HG03378 (cell line): Measurements from ENCODE around the gene DSCAML1.
A peak's percentile ranks its signal among the peaks of the same experiment; 100 is the strongest.

Source experiments
- ATAC-seq: cut with Tn5 transposase; IDR thresholded peaks from one replicate; pipeline ENCODE4 v1.9.1; 2021; ENCODE audit warnings: mild to moderate bottlenecking, moderate library complexity; ENCODE audit not compliant: unreplicated experiment

The DSCAML1 gene

GRCh38 chr11:117620086-117620485, 176.9 kb downstream of the DSCAML1 start:
- ATAC-seq: no peak

DNA sequence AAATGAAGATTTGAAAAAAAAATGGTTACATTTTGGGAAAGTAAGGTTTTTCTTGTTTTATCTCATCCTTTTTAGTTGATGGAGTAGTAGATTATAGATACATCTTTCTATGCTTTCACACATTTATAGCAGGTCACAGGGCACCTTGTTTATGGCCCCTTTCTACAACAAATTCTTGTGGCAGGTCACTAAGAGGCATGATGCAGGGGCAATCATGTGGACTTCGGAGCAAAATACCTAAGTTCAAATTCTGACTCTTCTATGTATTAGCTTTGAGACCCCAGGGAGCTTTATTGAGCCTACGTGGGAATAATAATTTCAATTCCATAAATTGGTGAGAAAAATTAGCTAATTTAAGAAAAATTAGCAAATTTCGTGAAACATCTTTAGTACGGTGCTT, 177.4 kb downstream of the DSCAML1 start:
- no peak for ATAC-seq

- ATAC-seq: no peak
Observed at GRCh38 chr11:117618982-117619355, 178.0 kb downstream of the DSCAML1 start.

- no peak for ATAC-seq
Observed at GRCh38 chr11:117618302-117618981, 178.6 kb downstream of the DSCAML1 start.

DNA sequence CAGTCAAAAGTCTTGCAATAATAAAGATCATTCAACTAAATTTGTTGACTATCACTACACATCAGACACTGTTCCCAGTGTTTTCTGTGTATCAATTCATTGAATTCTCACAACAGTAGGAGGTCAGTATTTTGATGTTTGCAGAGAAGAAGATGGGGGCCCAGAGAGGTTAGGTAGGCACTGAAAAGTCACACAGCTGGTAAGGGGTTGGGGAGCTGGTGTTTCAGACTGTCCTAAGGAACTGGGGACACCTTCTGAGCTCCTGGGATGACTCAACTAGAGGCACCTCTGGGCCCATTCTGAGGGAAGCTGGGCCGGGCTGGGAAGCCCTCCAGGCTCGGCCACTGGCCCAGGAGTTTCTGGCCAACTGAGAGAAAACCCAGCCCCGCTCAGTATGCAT, 180.0 kb downstream of the DSCAML1 start:
- ATAC-seq: no peak

DNA sequence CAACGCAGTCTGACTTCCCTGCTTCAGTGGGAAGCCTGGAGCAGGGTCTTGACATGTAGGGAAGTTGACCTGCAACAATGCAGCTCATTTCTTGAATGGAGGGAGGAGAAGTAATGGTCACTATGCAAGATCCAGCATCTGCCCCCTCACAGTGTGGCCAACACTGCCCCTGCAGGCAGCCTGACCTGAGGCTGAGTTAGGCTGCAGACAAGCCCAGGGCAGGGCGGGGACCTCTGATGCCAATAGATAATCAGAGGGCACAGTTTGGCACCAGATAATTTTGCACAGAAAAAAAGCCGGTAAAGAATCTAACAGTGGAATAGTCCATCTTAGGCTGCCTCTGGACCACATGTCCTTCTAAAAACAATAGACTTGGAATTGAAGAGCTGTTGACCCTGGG, 182.3 kb downstream of the DSCAML1 start:
- no peak for ATAC-seq

- ATAC-seq: no peak
Observed at GRCh38 chr11:117613521-117613920, 183.5 kb downstream of the DSCAML1 start.

- no peak for ATAC-seq
Observed at GRCh38 chr11:117612177-117612576, 184.8 kb downstream of the DSCAML1 start.

GRCh38 chr11:117610901-117611300, 186.1 kb downstream of the DSCAML1 start:
- no peak for ATAC-seq

DNA sequence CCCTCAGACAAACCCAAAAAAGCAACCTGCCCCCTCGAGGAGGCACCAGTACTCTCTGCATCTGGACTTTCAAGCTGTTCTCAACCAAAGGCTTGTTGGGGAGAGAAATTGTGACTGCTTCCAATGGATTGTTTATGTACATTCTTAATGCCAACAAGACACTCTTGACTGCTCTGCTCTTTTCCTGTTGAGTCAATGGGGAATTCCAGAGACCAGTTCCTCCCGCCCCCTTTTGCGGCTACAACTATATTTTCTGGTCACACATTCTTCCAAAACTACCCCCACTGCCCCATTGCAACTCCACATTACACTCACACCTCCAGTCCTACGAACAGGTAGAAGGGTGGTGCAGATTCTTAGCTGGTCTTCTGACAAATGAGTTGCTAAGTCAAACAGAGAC, 187.0 kb downstream of the DSCAML1 start:
- ATAC-seq: no peak

DNA sequence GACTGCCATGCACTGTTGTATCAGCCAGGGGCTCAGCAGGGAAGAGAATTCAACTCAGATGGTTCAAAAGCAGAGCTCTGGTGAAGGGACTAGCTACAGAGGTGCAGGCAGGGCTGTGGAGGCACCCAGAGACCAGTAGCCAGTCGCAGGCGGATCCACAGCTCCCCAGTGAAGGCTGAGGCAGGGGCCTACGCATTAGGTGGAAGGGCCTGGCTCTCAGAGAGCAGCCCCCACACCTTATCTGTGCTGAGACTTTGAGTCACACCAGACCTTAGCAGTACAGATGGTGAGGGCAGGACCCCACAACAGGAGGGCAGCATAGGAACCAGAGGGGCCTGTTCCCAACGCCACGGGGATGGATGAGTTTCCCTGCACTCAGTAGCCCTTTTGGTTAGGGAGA, 189.6 kb downstream of the DSCAML1 start:
- no peak for ATAC-seq

GRCh38 chr11:117606790-117607189, 190.2 kb downstream of the DSCAML1 start:
- no peak for ATAC-seq

GRCh38 chr11:117606211-117606610, 190.8 kb downstream of the DSCAML1 start:
- peak; percentile 55 for ATAC-seq

- no peak for ATAC-seq
Observed at GRCh38 chr11:117605331-117605730, 191.7 kb downstream of the DSCAML1 start.

DNA sequence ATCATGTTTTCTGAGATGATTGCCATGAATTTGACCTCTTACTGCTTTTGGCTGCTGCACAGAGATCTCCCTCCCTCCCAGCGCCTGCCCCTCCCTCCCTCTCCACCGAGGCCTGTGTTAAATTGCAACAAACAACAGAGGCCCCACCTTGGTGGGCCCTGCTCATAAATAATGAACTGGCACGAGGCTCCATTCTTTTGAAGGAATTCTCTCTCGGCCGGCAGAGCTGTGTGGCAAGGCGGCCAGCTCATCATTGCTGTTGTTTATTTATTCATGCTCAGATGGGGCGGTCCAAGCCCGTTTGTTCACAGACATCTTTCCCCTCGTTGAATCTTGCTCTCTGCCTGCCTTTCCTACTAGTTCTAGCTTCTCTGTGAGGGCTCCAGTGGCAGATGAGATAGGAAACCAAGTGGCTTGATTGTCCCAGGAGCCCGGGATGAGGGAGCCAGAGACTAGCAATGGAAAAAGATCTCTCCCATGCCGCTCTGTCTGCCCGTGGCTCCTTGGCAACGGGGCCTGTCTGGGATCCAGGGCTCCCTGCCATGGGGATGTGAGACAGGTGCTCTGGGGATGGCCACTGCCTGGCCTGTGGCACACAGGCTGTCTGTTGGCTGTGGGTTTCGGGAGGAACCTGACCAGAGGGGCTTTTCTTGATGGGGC, 192.6 kb downstream of the DSCAML1 start:
- no peak for ATAC-seq

GRCh38 chr11:117603932-117604331, 193.1 kb downstream of the DSCAML1 start:
- ATAC-seq: no peak

DNA sequence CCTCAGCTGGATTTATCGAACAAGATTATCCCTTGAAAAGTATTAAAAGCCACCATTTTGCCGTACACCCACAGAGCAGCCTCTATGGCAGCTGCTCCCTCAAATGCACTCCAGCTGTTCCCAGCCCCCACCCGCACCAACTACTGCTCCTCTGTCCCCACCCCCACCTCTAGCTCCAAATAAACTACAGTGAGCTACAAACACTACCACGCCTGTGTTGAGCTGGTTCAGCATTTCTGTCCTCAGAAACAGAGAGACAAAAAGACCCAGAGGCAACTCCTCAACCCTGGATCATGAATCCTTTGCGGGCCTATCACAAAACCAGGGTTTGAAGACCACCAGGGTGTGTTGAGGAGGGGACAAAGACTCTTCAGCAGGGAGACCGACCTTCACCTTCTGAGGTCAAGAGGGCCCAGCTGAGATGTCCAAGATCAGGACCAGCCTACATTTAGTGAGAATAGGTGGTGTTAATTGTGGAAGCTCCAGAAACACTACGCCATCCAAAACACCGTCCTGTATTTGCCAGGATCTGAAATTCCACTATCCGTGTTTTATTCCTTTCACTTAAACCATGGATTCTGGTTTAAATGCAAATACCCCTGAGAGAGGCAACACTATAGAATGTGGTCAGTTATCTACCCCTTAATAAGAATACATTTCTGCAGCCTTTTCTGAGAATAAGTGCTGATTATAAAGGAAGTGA, 195.9 kb downstream of the DSCAML1 start:
- no peak for ATAC-seq

GRCh38 chr11:117600234-117600783, 196.7 kb downstream of the DSCAML1 start:
- ATAC-seq: no peak

DNA sequence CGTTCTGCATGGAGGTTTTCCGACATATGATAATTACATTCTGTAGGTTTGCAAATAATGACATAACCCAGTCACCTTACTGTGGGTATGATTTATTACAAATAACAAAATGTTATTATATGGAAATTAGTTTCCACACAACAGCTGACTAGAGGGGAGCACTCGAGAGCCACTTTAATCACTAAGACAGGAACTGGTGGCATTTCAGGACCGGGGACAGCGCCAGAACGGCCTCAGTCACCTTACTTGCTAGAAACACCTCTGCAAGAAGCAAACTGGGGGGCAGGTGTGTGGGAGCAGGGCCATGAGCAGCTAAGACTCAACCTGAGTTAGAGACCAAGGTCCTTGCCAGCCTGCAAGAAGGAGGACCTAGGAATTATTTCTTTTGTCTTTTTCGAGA, 199.9 kb downstream of the DSCAML1 start:
- ATAC-seq: no peak

DNA sequence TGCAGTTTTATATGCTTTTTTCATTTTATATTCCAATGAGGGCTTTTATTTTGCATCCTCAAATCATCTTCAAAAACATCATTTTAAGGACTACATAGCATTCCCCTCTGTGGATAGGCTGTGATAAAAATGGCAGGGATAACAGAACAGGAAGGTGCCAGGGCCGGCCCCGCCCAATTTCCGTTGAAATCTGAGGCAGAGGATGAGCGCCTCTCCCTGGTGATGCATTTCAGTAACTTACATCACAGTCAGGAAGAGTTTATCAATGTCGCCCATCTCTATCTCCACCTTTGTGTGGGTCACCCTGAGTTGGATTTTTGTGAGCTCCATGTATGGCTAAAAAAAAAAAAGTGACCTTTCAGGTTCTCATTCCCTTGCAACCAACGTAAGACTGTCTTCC, 201.6 kb downstream of the DSCAML1 start:
- ATAC-seq: no peak

DNA sequence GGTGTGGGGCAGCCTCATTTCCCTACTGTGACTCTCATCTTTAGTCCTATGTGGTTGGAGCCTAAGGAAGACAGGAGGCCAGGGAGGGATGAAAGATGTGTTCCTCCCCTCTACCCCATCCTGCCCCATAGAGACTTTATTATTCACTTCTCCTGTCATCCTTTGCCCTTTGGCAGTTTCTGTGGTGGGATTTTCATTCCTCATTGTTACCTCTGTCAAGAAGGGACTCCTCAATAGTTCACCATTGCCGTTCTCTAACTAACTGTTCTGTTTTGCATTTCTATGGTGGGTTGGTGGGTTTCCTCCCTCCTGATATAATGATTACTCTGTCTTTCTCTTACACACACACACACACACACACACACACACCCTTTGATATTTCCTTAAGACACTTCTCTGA, 202.3 kb downstream of the DSCAML1 start:
- no peak for ATAC-seq

DNA sequence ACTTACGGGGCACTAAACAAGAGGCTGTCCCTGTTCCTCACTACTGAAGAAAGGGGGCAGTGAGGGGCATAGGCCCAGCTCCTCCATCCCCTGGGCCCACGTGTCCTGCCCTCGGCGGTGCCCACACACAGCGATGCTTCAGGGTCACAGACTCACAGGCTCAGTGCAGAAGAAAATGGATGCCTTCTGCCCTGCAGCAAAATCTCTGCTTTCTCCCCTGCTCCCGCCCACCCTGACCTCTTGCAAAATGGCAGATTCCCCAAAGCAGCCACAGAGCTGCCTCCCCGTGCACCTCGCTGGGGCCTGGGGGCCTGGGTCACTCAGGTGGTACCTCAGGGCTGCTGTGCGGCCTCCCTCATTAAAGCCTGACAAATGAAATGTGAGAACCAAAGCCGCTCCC, 204.0 kb downstream of the DSCAML1 start:
- no peak for ATAC-seq
